Left lung (tissue), 10 donors: ENCODE measurements around the gene HMGA1. TPM values are rescaled to one million over a fixed set of nuclear protein-coding genes. Genes with fewer than 3 reads are reported as not detected.

ENCODE experiments used
- ATAC-seq: fragments of 200-7000 bp; cut with Tn5 transposase; one replicate; pipeline ENCODE4 v1.9.1; 2020; ENCODE audit warnings: moderate library complexity
- DNase-seq, 4 donors: peaks; one replicate each; pipeline ENCODE4 v3.0.0-alpha.2; 2013 to 2020
- H3K27ac ChIP-seq, 2 donors: fragments of 200-600 bp; sonication (generic) in 1 of 2; one replicate each; pipeline versions ENCODE4 v1.5.0 to v1.8.0; 2020 to 2021
- H3K27me3 ChIP-seq, 2 donors: fragments of 200-600 bp; sonication (generic) in 1 of 2; one replicate each; pipeline versions ENCODE4 v1.5.0 to v1.8.0; 2020 to 2021
- H3K36me3 ChIP-seq, 2 donors: fragments of 200-600 bp; sonication (generic) in 1 of 2; one replicate each; pipeline versions ENCODE4 v1.5.0 to v1.8.0; 2020 to 2021
- H3K4me1 ChIP-seq, 2 donors: fragments of 200-600 bp; one replicate each; pipeline ENCODE4 v1.8.0; 2021
- H3K4me3 ChIP-seq, 2 donors: fragments of 200-600 bp; sonication (generic) in 1 of 2; one replicate each; pipeline versions ENCODE4 v1.5.0 to v1.8.0; 2020 to 2021; ENCODE audit warnings: mild to moderate bottlenecking in 1 of 2
- H3K9me3 ChIP-seq, 2 donors: fragments of 200-600 bp; sonication (generic) in 1 of 2; one replicate each; pipeline versions ENCODE4 v1.5.0 to v1.8.0; 2020 to 2021
- CTCF ChIP-seq, 2 donors: fragments of 200-600 bp; sonication (generic) in 1 of 2; IDR thresholded peaks; one replicate each; pipeline versions ENCODE4 v1.5.0 to v1.8.0; 2021; ENCODE audit warnings: antibody characterized with exemption in 2 of 2
- intact Hi-C, 2 donors: fragments of 100-400 bp; cut with DNase I; formaldehyde crosslinking; loops; one replicate each; pipeline versions ENCODE4 v1.11.2 to v1.14.2; 2022
- polyA plus RNA-seq, 6 donors: library from polyadenylated mRNA; unstranded; fragments of 120-200 nt; gene quantifications; one replicate each; pipeline ENCODE4 v1.2.1, GENCODE V29; 2013; ENCODE audit not compliant: insufficient read length in 6 of 6
- total RNA-seq, 2 donors: library from RNA; stranded (reverse); fragmentation: NEBNext Ultra II Directional; extraction: Animal tissue kit (Norgen Biotek cat#: 25700); gene quantifications; one replicate each; pipeline ENCODE4 v1.2.1, GENCODE V29; 2021
- donor health status: DM: no; HTN: yes; CAD: no.
- donor health status: DM: no; HTN: no; CAD: no.

Gene HMGA1
- total and polyA plus RNA-seq, 8 donors: 75.1 to 197 (median 155) TPM

- ATAC-seq: no peak
- no peaks in the 10 kb centered on the region for H3K27me3 ChIP-seq
- H3K4me3 ChIP-seq: no peak overlapping the region
- H3K36me3 ChIP-seq: no peaks in the 10 kb centered on the region
- TF ChIP-seq CTCF (IDR thresholded peaks at IDR 0.05): no peak
- intact Hi-C loops: no loop called here
- H3K9me3 ChIP-seq: no peaks in the 10 kb centered on the region
- peak overlapping the region in 1 of 2 donors; percentile 20 for H3K27ac ChIP-seq
- no peak for DNase-seq
- peaks cover 6 to 20% of the 10 kb centered on the region in 2 donors for H3K4me1 ChIP-seq
Measured at GRCh38 chr6:34233867-34234266, 2.8 kb upstream of the HMGA1 start.

GRCh38 chr6:34234667-34235306 is 1.9 kb upstream of the HMGA1 start:
- Histone ChIP-seq H3K36me3 (no peaks in the 10 kb centered on the region), H3K27me3 (no peaks in the 10 kb centered on the region), H3K4me1 (peaks cover 6 to 28% of the 10 kb centered on the region in 2 donors), H3K4me3 (no peak overlapping the region), H3K27ac (peak overlapping the region; percentile 88 to 95), H3K9me3 (no peaks in the 10 kb centered on the region)
- intact Hi-C loops: no loop called here
- DNase-seq: peak in 2 of 4 donors; percentile 17 to 70
- no peak for ATAC-seq
- no peak for TF ChIP-seq CTCF (IDR thresholded peaks at IDR 0.05)

GRCh38 chr6:34235307-34236130 is 1.2 kb upstream of the HMGA1 start:
- no peaks in the 10 kb centered on the region for H3K27me3 ChIP-seq
- intact Hi-C loops: no loop called here
- no peak for TF ChIP-seq CTCF (IDR thresholded peaks at IDR 0.05)
- H3K27ac ChIP-seq: peak overlapping the region; percentile 88 to 95
- no peaks in the 10 kb centered on the region for H3K9me3 ChIP-seq
- peaks cover 6 to 28% of the 10 kb centered on the region in 2 donors for H3K4me1 ChIP-seq
- peak; percentile 52 for ATAC-seq
- peaks cover 0 to 6% of the 10 kb centered on the region in 2 donors for H3K36me3 ChIP-seq
- DNase-seq: peak; percentile 36 to 94 (median 74)
- peak overlapping the region; percentile 68 to 72 for H3K4me3 ChIP-seq

GRCh38 chr6:34236131-34236442 is 586 bp upstream of the HMGA1 start:
- Histone ChIP-seq H3K4me3 (peak overlapping the region; percentile 68 to 72), H3K27me3 (no peaks in the 10 kb centered on the region), H3K9me3 (no peaks in the 10 kb centered on the region), H3K27ac (peak overlapping the region; percentile 88 to 95), H3K4me1 (peaks cover 6 to 28% of the 10 kb centered on the region in 2 donors), H3K36me3 (peaks cover 0 to 12% of the 10 kb centered on the region in 2 donors)
- peak; percentile 56 for ATAC-seq
- TF ChIP-seq CTCF (IDR thresholded peaks at IDR 0.05): no peak
- intact Hi-C loops: no loop called here
- peak in 1 of 4 donors; percentile 43 for DNase-seq

GRCh38 chr6:34237316-34237721 is 646 bp downstream of the HMGA1 start:
- no peaks in the 10 kb centered on the region for H3K9me3 ChIP-seq

More at GRCh38 chr6:34237316-34237721, 646 bp downstream of the HMGA1 start:
- intact Hi-C loops: no loop called here
- Histone ChIP-seq H3K4me1 (peaks cover 6 to 34% of the 10 kb centered on the region in 2 donors), H3K27me3 (no peaks in the 10 kb centered on the region), H3K27ac (peak overlapping the region; percentile 88 to 95), H3K36me3 (peaks cover 0 to 24% of the 10 kb centered on the region in 2 donors), H3K4me3 (peak overlapping the region; percentile 68 to 72)
- TF ChIP-seq CTCF (IDR thresholded peaks at IDR 0.05): no peak
- DNase-seq: peak in 2 of 4 donors; percentile 24 to 83
- peak; percentile 1 for ATAC-seq
